Stimulated activated CD4-positive, alpha-beta T cell treated with anti-CD3 and anti-CD28 coated beads, TNF-alpha, amount 100 ng/mL, for 24 hours (primary cell): ENCODE data around the gene ZIM2.
A peak's percentile ranks its signal among the peaks of the same experiment; 100 is the strongest.

Experiments used
- DNase-seq, 3 experiments: peaks; one replicate each; pipeline ENCODE4 v3.0.0-alpha.2; 2020; ENCODE audit warnings: low read depth in 3 of 3

The ZIM2 gene

DNA sequence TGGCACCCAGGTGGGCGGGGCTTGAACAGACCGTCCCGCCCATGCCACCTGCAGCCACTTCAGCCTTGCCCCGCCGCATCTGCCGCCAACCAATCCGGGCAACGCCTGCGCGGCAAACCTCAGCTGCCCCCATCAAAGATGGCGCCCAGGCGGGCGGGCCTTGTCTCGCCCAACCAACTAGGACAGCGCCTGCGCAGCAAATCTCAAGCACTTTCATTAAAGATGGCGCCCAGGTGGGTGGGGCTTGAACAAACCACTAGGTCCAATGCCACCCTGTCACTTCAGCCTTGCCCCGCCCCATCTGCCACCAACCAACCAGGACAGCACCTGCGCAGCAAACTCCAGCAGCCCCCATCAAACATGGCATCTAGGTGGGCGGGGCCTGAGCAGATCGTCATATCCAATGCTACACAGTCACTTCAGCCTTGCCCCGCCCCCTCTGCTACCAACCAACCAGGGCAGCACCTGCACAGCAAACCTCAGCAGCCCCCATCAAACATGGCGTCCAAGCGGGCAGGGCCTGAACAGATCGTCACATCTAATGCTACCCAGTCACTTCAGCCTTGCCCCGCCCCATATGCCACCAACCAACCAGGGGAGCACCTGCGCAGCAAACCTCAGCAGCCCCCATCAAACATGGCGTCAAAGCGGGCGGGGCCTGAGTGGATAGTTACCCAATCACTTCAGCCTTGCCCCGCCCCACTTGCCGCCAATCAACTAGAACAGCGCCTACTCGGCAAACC is 1.4 kb downstream of the ZIM2 start:
- peak in 1 of 3 experiments; percentile 13 for DNase-seq

DNA sequence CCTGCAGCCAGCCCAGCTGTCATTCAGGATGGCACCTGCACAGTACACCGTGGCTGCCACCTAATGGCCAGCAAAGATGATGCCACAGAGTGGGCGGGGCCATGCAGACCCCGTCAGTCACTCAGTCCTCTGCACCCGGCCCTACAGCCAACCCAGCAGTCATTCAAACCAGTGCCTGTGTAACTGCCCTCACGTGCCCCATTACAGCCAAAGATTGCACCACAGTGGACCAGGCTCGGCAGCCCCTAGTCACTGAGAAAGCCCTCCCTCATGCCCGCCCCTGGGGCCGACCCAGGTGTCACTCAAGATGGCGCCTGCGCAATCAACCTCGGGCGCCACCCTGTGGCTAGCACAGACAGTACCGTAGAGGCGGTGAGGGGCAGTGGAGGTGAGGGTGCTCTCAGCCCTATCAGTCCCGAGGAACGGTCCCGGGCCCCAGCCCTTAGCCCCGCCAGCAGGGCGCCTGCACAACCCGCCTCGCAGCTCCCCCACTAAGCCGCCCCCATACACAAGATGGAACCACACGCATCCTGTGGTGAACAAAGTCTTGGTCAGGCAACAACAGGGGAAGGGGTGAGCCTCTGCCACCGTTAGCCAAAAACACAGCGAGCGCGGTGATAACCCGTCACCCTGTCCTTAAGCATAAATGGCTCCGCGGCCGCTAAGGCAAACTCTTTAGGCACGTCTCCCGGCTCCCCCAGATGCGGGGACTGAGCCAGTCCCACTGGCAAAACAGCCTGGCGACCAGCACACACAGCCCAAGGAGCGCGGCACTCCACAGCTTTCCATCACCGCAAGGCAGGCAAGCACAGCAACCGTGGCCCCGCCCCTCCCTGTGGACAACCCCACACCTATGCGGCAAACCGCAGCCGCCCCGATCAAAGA is 2.3 kb downstream of the ZIM2 start:
- DNase-seq = no peak

DNA sequence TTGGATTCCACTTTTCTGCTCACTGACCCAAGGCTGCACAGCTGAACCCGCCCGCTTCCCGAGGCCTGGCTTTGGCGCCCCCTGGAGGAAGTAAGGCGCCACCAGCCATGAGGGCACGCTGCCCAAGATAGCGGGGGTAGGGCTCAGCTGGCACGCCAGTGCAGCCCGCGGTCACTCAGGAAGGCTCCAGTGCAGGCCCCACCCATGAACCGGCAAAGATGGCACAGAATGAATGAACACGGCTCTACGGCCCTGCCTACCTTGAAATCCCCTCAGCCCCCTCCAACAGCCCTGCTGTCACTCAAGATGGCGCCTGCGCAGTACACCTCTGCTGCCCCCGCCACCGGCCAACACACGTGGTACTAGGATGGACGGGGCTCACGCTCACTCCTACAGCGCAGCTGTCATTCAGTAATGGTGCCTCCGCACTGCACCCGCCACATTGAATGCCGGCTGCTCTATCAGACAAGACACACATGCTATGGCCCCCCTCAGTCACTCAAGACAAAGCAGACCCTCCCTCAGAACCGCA is 3.0 kb downstream of the ZIM2 start:
- no peak for DNase-seq

DNA sequence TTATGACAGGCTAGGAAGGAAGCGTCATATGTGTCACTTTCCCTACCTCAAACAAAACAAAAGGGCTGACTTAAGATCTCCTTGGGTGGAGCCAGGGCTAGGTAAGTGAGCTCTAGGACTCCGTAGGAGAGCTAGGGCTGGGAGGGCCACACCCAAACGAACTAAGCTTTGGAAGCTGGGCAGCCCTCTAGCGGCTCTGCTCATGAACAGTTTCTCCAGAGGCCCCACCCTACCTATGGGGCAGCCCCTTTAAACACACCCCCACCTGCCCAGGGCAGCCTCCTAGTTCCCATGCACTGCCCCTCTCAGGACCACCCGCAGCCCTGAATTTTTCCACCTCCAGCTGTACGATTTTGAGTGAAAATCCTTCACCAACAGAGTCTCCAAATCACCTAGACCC is 3.5 kb downstream of the ZIM2 start:
- no peak for DNase-seq

DNA sequence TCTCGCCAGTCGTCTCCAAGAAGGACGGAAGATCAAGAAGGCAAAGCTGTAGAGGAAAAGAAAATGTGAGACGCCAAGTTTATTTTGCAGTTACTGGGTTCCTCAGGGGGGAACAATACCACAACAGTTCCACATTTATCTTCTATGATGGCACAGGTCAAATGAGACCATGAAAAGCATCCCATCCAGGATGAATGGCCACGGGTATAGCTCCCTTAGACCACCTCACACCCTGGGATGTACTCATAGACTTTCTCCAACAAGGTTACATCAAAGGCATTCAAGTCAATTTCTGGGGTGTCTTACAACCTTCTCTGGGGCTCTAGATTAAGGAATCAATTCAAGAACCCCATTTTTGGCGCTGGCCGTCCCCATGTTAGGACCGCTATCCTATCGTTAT is 4.5 kb downstream of the ZIM2 start:
- no peak for DNase-seq

DNA sequence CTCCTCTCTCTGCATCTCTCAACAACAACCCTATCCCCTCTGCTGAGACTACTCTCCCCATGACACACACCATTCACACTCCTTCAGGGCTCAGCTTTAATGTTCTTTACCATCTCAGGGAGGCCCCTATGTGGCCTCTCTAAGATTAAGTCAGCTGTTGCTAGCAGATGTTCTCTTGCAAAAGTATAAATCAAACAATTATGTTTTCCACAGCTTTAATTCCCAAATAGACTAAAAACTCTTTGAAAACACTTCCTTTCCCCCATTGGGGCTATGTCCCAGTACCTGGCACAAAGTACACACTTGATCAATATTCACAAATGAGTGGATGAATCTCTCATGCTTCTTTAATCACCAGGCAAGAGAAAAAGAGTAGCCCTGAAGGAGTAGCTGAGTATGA is 5.1 kb downstream of the ZIM2 start:
- no peak for DNase-seq

DNA sequence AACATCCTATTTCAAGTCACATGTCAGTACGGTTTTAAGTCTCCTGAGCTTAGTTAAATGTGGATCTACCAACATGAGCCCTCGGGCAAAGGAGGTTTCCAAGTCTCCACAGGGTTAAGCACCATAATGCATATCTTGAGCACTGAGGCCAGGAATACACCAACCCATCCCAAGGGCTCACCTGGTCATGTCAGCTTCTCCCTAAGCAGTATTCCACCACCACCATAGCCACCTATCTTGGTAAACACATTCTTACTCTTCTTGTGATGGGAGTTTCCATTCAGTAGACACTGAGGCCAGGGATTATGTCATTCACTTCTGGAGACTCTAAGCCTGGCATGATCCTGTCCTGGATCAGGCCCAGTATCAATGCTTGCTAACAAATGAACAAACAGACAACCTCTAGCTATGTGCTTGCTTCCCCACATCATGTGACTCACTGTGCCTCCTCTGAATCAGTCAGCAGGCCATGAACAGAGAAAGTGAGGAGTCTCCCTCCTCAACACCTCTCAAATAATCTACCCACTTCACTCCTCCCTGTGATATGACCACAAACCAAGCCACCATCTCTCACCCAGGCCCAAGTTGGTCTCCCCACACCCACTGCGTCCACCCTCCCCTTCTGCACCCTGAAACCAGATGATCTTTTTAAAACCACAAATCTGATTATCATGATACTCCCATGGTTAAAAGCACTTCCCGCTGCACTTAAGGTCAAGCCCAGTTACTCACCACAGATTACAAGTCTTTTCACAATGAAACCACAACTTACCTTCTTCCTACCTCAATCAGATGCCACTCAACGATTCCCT is 5.8 kb downstream of the ZIM2 start:
- DNase-seq = no peak

DNA sequence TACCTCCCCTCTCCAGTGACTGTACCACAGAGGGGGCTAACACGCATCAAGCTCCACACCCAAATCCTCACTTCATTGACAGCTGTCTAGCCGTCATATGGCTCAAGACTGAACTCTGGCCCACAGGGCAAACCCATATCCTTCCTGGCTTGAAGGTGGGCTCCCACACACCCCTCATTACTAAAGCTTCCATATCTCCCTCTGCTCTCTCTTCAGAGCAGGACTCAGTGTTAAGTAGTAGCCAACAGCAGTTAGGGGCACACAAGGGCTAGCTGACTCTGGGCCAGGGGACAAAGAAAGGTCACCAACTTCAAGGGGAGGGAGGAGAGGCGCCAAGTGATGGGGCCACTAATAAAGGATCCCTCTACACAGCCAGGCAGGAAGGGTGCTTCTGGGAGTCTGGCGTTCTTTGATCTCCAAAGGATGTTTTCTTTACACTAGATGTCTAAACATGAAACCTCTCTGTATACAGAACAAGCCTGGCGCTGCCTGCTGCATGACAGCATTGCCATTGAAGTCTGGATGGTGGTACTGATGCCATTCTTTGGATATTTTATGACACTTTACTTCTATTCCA is 8.1 kb downstream of the ZIM2 start:
- DNase-seq = no peak

DNA sequence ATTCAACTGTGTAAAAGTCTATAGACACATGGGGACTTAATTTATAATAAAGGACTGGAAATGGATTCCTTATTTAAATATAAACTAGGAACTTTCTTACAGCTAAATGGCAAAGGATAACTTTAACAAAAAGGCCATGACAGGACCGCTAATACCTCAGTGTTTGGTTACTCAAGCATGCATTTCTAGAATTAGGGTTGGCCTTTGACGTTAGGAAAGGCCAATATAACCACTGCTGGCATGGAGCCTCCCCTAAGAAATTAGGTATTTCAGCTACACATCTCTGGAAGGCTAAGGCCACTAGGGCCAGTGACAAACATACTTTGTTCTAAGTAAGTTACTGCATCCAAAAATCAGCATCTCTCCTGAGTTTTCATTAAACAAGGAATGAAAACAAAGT is 9.3 kb downstream of the ZIM2 start:
- no peak for DNase-seq

DNA sequence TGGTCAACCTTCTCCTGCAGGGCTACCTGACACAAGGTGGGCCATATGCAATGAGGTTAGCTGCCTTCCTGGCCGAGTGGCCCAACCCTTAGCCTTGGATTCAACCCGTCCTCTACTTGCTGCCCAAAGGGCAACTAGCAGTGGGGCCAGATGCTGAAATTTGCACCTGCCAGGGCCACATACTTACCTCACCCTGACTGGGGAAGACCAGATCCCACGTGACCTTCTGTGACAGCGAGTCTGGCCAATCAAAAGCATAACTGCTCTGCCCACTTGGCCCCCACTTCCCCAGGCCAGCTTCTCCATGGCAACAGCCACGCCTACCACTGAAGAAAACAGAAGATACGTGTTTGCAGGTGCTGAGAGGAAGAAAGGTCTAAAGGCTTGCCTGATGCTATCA is 10.9 kb downstream of the ZIM2 start:
- no peak for DNase-seq

DNA sequence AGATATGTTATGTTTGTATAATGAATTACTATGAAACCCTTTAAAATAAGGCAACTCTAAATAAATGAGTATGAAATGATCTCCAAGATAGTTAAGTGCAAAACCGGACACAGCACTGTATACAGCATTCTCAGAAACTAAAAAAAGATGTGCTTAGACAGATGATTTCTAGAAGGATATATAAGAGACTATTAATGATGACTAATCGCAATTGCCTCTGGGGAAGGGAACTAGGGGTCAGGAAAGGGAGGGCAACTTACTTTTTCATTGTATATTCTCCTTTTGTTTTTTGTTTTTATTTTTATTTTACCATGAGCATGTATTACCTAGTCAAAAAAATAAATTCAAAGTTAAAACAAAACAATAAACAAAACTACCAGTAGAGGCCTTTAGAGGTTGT is 12.8 kb downstream of the ZIM2 start:
- DNase-seq = no peak

DNA sequence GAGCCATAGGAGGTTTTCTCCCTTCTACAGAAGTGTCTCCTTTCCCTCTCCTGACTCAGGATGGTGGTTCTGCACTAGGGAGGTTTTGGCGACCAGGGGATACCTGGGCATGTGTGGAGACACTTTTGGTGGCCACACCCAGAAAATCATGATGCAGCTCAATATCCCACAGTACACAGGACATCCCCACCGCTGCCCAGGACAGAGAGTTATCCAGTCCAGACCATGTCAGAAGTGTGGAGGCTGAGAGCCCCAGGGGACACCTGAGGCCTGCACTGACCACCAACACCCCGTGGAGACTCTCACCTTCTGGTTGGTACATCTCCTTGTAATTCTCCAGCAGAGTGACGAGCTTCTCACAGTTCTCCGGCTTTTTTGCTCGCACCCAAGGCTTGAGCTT is 16.6 kb downstream of the ZIM2 start:
- DNase-seq = no peak

DNA sequence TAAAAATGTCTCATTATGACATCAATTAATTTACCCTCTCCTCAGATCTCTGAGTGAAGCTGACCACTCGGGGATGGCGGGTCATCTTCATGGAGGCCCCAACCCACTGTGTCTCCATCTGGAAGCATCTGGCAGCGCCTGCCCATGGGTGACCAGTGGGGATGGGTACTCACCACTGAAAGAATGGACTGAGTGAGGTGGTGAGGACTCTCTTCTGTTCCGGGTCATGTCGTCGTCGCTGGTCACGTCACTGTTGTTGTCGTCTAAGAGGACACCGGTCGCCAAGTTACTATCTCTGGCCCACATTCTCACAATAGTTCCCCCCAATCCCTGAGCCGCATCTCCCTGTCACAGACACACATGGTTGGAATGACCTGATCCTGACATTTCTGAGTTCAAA is 17.1 kb downstream of the ZIM2 start:
- no peak for DNase-seq

DNA sequence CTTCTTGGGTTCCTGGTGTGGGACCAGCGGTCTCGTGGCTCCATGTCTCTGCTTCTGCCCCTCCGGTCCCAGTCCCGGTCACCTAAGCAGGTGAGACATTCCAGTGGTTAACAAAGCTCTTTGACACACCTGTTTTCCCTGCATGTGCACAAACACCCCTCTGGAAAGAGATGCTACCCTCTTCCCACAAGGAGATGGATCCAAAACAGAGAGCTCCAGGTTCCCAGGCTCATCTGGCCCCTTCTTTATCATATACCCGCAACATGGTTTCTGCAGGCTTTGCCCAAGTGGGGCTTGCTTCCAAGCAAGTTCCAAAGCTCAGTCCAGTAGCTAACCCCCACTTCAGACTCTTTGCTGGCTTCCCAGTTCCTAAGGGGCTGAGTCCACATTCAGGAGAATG is 17.8 kb downstream of the ZIM2 start:
- DNase-seq = no peak

DNA sequence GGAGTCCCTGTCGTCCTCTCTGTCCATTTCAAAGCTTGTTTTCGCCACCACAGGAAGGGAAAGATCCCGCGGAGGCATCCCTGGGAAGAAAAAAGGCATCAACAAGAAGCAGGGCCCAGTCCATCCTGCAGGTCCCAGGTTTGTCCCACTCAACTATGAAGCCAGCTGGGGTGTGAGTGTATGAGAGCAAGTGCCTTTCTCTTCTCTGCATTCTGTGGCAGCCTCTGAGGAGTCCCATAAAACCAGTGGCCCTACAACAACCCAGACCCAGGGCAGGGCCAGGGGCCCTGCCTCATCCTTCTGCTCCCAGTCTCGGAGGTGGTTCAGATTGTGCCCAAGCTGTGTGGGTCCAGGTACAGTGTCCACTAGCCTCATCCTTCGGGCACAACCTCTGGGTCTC is 18.9 kb downstream of the ZIM2 start:
- no peak for DNase-seq

DNA sequence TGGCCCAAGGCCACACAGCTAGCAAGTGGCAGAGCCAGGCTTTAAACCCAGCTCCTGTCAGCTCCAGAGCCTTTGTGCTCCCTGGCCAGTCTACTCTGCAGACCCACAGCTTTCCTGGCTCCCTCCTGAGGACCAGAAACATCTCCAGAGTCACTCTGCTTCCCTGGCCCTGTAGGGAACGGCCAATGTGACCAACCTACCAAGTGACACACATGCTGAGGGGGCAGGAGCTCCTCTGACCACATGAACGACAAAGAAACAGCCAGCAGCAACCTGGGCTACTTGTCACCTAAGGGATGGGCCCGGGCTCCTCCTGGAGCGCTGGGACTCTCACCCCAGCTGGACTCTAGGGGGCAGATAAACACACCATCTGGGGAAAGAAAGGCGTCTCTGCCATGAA is 19.3 kb downstream of the ZIM2 start:
- no peak for DNase-seq

DNA sequence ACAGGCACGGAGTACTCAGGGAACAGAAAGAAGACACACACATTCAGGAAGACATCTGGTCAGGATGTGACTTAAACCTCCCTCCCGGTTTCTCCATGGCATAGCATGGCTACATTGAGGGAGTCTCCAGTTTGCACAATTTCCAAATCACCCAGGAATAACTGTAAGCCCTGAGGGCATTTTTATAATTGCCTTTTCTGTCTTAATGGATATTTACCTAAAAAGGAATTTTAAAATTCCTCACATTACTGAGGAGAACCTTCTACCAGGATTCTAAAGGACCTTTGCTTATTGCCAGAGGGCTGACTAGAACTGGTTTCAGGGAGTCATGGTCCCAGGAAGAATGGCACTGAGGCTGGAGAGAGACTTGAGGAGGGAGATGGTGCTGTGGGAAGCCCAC is 21.4 kb downstream of the ZIM2 start:
- no peak for DNase-seq

DNA sequence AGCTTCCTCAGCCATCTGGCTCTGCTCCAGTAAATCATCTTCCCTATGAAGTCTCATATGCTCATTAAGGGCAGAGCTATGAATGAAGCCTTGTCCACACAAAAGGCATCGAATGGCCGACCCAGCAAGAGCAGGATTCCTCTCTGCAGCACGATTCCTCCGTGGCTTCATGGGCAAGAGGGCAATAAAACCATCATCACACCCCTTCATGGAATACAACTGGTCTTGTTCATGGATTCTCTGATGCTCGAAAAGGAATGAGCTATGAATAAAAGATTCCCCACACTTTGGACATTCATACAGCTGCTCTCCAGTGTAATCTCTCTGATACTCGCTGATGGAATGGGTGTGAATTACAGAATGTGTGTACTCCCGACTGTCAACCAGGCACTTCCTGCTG is 25.9 kb downstream of the ZIM2 start:
- DNase-seq = no peak

DNA sequence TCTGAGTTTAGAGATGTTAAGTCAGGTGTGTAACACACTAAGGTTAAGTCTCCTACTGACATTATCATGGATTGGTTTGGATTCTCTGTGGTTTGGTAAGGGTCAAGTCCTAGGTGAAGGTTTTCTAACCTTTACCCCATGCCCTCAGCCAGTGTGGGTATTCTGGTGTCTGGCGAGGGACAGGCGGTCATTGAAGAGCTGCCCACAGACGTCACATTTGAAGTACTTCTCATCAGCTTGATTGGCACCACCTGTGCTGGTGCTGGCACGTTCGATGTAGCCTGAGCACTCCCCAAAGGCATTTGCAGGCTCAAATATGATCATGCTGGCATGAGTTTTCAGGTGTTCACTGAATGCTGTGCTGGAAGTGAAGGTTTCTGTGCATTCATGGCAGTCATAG is 27.0 kb downstream of the ZIM2 start:
- no peak for DNase-seq

DNA sequence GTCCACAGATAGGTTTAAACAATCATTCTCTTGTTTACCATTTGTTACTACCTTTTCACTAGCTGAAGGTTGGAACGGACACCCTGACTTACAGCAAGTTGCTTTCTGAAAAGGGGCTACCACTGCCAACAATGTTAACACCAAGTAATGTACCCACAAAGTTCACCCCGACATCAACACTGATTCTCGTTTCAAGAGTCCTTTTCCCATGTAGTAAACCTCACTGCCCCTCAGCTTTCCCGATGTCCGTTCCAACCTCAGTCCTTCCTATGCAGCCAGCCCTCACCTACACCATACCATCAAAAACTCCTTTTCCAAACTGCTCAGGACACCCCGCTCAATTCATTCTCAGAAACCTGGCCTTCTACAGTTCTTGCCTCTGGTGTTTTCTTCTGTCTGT is 29.0 kb downstream of the ZIM2 start:
- no peak for DNase-seq

DNA sequence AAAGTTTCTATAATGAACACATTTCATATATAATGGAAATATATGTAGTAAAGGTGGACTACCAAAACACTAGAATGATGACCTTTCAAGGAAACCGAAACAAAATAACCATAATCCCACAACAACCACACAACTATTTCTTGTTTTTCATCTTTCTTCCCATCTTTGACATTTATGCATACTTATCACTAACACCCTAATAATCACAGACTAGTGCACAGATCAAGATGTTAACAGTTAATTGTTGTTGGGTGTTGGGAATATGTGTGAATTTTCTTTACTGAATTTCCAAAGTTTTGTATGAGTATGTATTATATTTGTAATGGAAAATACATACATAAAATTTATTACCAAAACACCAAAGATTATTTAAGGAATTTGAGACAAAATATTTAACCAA is 30.3 kb downstream of the ZIM2 start:
- no peak for DNase-seq
